GM10266 (cell line): ENCODE data around the gene GDF2.

Experiments used
- DNase-seq: peaks from one replicate; pipeline ENCODE4 v3.0.0; 2012; ENCODE audit errors: extremely low spot score
- CTCF ChIP-seq: IDR thresholded peaks from 2 replicates; pipeline ENCODE4 v1.5.1; 2012; ENCODE audit warnings: mild to moderate bottlenecking, low read depth; ENCODE audit not compliant: control insufficient read depth, insufficient read depth; ENCODE audit errors: missing control alignments

The GDF2 gene

GRCh38 chr10:47322300-47323061 lies at the start of gene GDF2:
GDF2 (plus strand) TSS chr10:47322454; CDS start chr10:47322669, 215 bp downstream.
- no peak for DNase-seq
- TF ChIP-seq CTCF = no peak

- DNase-seq = no peak
- no peak for TF ChIP-seq CTCF
Observed at GRCh38 chr10:47276071-47276470, 46.2 kb upstream of the GDF2 start.

DNA sequence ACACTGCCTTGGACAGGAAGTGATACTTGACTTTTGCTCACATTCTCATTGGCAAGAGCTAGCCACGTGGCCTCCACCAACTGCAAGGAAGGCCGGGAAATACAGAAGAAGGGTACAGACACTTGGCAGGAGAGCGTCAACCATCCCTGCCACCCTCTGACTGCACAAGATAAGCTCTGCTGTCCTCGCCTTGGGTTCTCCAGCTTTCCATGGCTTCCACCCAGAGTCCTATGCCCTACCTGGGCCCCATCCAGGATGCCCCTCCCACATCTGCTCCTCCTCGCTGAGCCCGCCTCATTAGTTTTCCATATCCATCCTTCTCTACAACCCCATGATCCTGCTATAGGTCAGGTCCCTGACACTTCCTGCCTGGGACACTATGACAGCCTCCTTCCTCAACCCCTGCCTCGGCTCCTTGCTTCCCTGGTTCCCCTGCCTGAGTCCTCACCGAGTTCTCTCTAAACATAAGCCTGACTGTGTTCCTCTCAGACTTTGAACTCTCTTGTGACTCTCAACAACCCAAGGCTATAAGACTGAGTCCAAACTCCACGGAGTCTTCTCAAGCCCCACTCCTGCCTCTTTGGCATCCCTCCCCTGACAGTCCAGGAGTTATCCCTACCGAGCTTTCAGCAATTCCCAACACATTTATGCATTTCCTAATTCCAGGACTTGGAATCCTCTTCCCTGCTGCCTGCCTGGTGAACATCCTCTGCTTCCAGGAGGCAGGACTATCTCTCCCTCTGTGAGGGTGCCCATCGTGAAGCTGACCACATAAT lies 45.5 kb upstream of the GDF2 start:
- no peak for TF ChIP-seq CTCF

GRCh38 chr10:47277352-47278151 lies 44.7 kb upstream of the GDF2 start:
- TF ChIP-seq CTCF = no peak
- DNase-seq = no peak

More for the DNA sequence above, 45.5 kb upstream of the GDF2 start:
- no peak for DNase-seq

- no peak for TF ChIP-seq CTCF
- DNase-seq = no peak
Observed at GRCh38 chr10:47278152-47278473, 44.1 kb upstream of the GDF2 start.

GRCh38 chr10:47278720-47279119 lies 43.5 kb upstream of the GDF2 start:
- no peak for TF ChIP-seq CTCF

More at GRCh38 chr10:47278720-47279119, 43.5 kb upstream of the GDF2 start:
- DNase-seq = no peak
